A673 (cell line): ENCODE data around the gene ANKRD44. TPM values are rescaled to one million over a fixed set of nuclear protein-coding genes. Genes with fewer than 3 reads are reported as not detected.

Source experiments
- BruUV-seq: library from RNA; stranded (reverse); fragments of 400-500 nt; replicated peaks from 2 replicates; lab custom pipeline; 2021; lab: Mats Ljungman, UMichigan
- CTCF ChIA-PET: fragments of 300-600 bp; sonication (Branson Sonifier 250); formaldehyde crosslinking; loops from one replicate; lab custom pipeline; 2022; ENCODE audit warnings: antibody characterized with exemption; lab: Charles Lee
- POLR2A ChIA-PET: fragments of 300-600 bp; sonication (Branson Sonifier 250); formaldehyde crosslinking; loops from one replicate; lab custom pipeline; 2022; ENCODE audit warnings: antibody characterized with exemption; ENCODE audit not compliant: low non-redundant PET; lab: Charles Lee
- DNase-seq: peaks from one replicate; pipeline ENCODE4 v3.0.0-alpha.2; 2015; ENCODE audit warnings: low spot score
- H3K27ac ChIP-seq: fragments of 200-600 bp; sonication (generic); 2 replicates; pipeline ENCODE4 v1.5.1; 2016; ENCODE audit warnings: mixed run types, low read depth, mild to moderate bottlenecking, mixed read lengths, antibody characterized with exemption, low read length; ENCODE audit not compliant: poor library complexity, severe bottlenecking
- H3K27me3 ChIP-seq: fragments of 200-600 bp; sonication (generic); replicated peaks from 2 replicates; pipeline ENCODE4 v1.6.1; 2017; ENCODE audit warnings: mixed run types, low read depth, mild to moderate bottlenecking, mixed read lengths, antibody characterized with exemption, low read length; ENCODE audit not compliant: insufficient read depth, poor library complexity
- H3K36me3 ChIP-seq: fragments of 200-600 bp; sonication (generic); 2 replicates; pipeline ENCODE4 v1.6.1; 2016; ENCODE audit warnings: mixed run types, mild to moderate bottlenecking, mixed read lengths, antibody characterized with exemption, low read length; ENCODE audit not compliant: insufficient read depth, poor library complexity, severe bottlenecking
- H3K4me1 ChIP-seq: fragments of 200-600 bp; sonication (generic); 2 replicates; pipeline ENCODE4 v1.6.1; 2017; ENCODE audit warnings: mixed run types, mild to moderate bottlenecking, mixed read lengths, antibody characterized with exemption, low read length; ENCODE audit not compliant: insufficient read depth, poor library complexity, severe bottlenecking
- H3K4me3 ChIP-seq: fragments of 200-600 bp; sonication (generic); 2 replicates; pipeline ENCODE4 v1.5.1; 2016; ENCODE audit warnings: low read depth, mixed run types, mild to moderate bottlenecking, mixed read lengths, low read length; ENCODE audit not compliant: poor library complexity, severe bottlenecking
- H3K9me3 ChIP-seq: fragments of 200-600 bp; sonication (generic); 2 replicates; pipeline ENCODE4 v1.6.1; 2016; ENCODE audit warnings: mixed run types, low read depth, mild to moderate bottlenecking, mixed read lengths, antibody characterized with exemption, low read length; ENCODE audit not compliant: poor library complexity, severe bottlenecking
- CTCF ChIP-seq: fragments of 300-800, 200-600 bp; sonication (generic); conservative IDR thresholded peaks from 2 replicates; pipeline ENCODE4 v1.5.1; 2017; ENCODE audit warnings: low read depth, mild to moderate bottlenecking, antibody characterized with exemption, low read length, moderate library complexity, mixed read lengths
- EZH2 ChIP-seq: fragments of 200-600 bp; sonication (generic); IDR thresholded peaks from 2 replicates; pipeline ENCODE4 v1.6.1; 2017; ENCODE audit warnings: borderline replicate concordance, low read depth, mild to moderate bottlenecking, mixed read lengths, antibody characterized with exemption, low read length; ENCODE audit not compliant: poor library complexity, severe bottlenecking
- intact Hi-C: fragments of 100-400 bp; cut with micrococcal nuclease; formaldehyde crosslinking; loops from one replicate; pipeline ENCODE4 v1.10.0; 2022; ENCODE audit not compliant: unreplicated experiment
- total RNA-seq: library from RNA; stranded (reverse); gene quantifications from 2 replicates; pipeline ENCODE4 v1.2.3, GENCODE V29; 2021

The ANKRD44 gene
- total RNA-seq, 1 experiment from 2014 or later = 17.0 TPM

GRCh38 chr2:197284956-197285355 lies 25.6 kb downstream of the ANKRD44 start:
- Histone ChIP-seq H3K4me1 (peaks cover 33% of the 10 kb centered on the region), H3K4me3 (no peak overlapping the region), H3K27me3 (no peaks in the 10 kb centered on the region), H3K27ac (no peak overlapping the region), H3K9me3 (no peaks in the 10 kb centered on the region), H3K36me3 (no peaks in the 10 kb centered on the region)
- no peak for TF ChIP-seq CTCF
- TF ChIP-seq EZH2 = no peak
- no peak for DNase-seq
- intact Hi-C loops = no loop called here
- CTCF ChIA-PET = no interaction called here
- no TSS peak for BruUV-seq
- POLR2A ChIA-PET = no interaction called here

- intact Hi-C loops = no loop called here
- POLR2A ChIA-PET = no interaction called here
- TF ChIP-seq CTCF (no peak), EZH2 (no peak)
- BruUV-seq = no TSS peak
- H3K27ac ChIP-seq = no peak overlapping the region
- no peaks in the 10 kb centered on the region for H3K27me3 ChIP-seq
- DNase-seq = no peak
- H3K4me1 ChIP-seq = peaks cover 29% of the 10 kb centered on the region
- CTCF ChIA-PET = no interaction called here
- H3K36me3 ChIP-seq = no peaks in the 10 kb centered on the region
- no peaks in the 10 kb centered on the region for H3K9me3 ChIP-seq
- no peak overlapping the region for H3K4me3 ChIP-seq
These were observed 29.2 kb downstream of the ANKRD44 start for GRCh38 chr2:197281421-197281820.

- TF ChIP-seq CTCF = no peak
- TF ChIP-seq EZH2 = no peak
These were observed 30.4 kb downstream of the ANKRD44 start for GRCh38 chr2:197280015-197280702.

More at GRCh38 chr2:197280015-197280702, 30.4 kb downstream of the ANKRD44 start:
- CTCF ChIA-PET = no interaction called here
- BruUV-seq = no TSS peak
- Histone ChIP-seq H3K4me3 (no peak overlapping the region), H3K9me3 (no peaks in the 10 kb centered on the region), H3K27me3 (no peaks in the 10 kb centered on the region), H3K4me1 (peaks cover 18% of the 10 kb centered on the region), H3K36me3 (no peaks in the 10 kb centered on the region), H3K27ac (no peak overlapping the region)
- no peak for DNase-seq
- POLR2A ChIA-PET = no interaction called here
- intact Hi-C loops = no loop called here
